Measurements from ENCODE around the gene SMCO3. TPM values are rescaled to one million over a fixed set of nuclear protein-coding genes. Genes with fewer than 3 reads are reported as not detected.

SMCO3 gene
- total RNA-seq, 2 experiments from 2014 or later, result not detected

DNA sequence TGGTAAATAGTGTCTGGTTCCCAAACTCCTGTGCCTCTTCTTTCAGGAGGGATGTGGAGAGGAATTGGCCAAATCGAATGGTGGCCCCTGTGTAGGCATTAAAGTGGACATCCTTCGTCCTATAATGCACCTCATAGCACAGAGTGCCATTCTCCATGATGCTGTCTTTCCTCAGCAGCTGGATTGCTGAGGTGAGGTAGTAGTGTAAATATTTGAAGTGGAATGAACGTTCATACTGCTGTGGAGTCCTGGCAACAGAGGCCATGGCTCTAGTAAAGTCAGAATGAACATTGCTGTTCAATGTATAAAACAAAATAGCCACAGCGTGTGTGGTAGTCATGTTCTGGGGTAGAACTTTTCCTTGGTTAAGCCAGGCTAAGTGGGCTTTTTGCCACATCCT lies 26.6 kb upstream of the SMCO3 start:
- ChIA-PET CTCF (no interaction called here), POLR2A (interaction anchor here (0.6 to 0.7 kb wide), 2 partner anchors 37 to 62 kb away, joined by 3 read pairs; partner anchors contain the start of genes C12orf60 and WBP11)
- TF ChIP-seq, protein P1, sequence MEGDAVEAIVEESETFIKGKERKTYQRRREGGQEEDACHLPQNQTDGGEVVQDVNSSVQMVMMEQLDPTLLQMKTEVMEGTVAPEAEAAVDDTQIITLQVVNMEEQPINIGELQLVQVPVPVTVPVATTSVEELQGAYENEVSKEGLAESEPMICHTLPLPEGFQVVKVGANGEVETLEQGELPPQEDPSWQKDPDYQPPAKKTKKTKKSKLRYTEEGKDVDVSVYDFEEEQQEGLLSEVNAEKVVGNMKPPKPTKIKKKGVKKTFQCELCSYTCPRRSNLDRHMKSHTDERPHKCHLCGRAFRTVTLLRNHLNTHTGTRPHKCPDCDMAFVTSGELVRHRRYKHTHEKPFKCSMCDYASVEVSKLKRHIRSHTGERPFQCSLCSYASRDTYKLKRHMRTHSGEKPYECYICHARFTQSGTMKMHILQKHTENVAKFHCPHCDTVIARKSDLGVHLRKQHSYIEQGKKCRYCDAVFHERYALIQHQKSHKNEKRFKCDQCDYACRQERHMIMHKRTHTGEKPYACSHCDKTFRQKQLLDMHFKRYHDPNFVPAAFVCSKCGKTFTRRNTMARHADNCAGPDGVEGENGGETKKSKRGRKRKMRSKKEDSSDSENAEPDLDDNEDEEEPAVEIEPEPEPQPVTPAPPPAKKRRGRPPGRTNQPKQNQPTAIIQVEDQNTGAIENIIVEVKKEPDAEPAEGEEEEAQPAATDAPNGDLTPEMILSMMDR (IDR thresholded peaks at IDR 0.05), result no peak
- Mint-ChIP-seq H3K9me3 (no peaks in the 10 kb centered on the region), H3K4me1 (ENCODE audit: low read depth) (peaks cover 5% of the 10 kb centered on the region), H3K27me3 (peaks cover 19% of the 10 kb centered on the region), H3K4me3 (no peak overlapping the region), H3K36me3 (ENCODE audit: low read depth) (no peaks in the 10 kb centered on the region), H3K27ac (no peak overlapping the region)
- intact Hi-C loops (cut with DNase I, micrococcal nuclease), result no loop called here
- Histone ChIP-seq H3K4me1 (ENCODE audit: insufficient read depth, low read length) (peaks cover 3% of the 10 kb centered on the region), H3K9me3 (ENCODE audit: control insufficient read depth in 1 of 2, insufficient read depth in 1 of 2, low read length in 2 of 2) (no peaks in the 10 kb centered on the region), H3K27me3 (ENCODE audit: control insufficient read depth in 1 of 2, insufficient read depth in 2 of 2, low read length in 2 of 2) (peaks cover 0 to 8% of the 10 kb centered on the region in 2 experiments), H3K27ac (ENCODE audit: low read depth in 1 of 2, low read length in 2 of 2) (no peak overlapping the region), H3K4me3 (ENCODE audit: low read length) (no peak overlapping the region), H3K36me3 (ENCODE audit: insufficient read depth, low read length) (no peaks in the 10 kb centered on the region)
- ATAC-seq (ENCODE audit: poor library complexity) (no peak), DNase-seq (no peak)

DNA sequence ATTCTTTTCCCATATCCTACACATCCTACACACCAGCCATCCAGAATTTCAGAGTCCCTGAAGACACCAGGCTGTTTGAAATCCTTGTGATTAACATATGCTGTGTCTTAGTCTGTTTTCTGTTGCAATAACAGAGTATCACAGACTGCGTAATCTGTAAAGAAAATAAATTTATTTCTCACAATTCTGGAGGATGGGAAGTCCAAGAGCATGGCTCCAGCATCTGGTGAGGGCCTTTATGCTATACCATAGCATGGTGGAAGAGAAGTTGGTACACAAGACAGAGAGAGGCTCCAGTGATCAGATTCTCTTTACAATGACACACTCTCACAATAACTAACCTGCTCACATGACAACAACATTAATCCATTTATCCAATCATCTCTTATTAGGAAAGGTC lies 25.3 kb upstream of the SMCO3 start:
- ChIA-PET CTCF (no interaction called here), POLR2A (no interaction called here)
- Histone ChIP-seq H3K36me3 (ENCODE audit: insufficient read depth, low read length) (no peaks in the 10 kb centered on the region), H3K4me3 (ENCODE audit: low read length) (no peak overlapping the region), H3K4me1 (ENCODE audit: insufficient read depth, low read length) (no peaks in the 10 kb centered on the region), H3K27me3 (ENCODE audit: control insufficient read depth in 1 of 2, insufficient read depth in 2 of 2, low read length in 2 of 2) (peaks cover 0 to 8% of the 10 kb centered on the region in 2 experiments), H3K27ac (ENCODE audit: low read depth in 1 of 2, low read length in 2 of 2) (no peak overlapping the region), H3K9me3 (ENCODE audit: control insufficient read depth in 1 of 2, insufficient read depth in 1 of 2, low read length in 2 of 2) (no peaks in the 10 kb centered on the region)
- DNase-seq, result no peak
- H3K36me3 Mint-ChIP-seq (ENCODE audit: low read depth), result no peaks in the 10 kb centered on the region
- H3K27me3 Mint-ChIP-seq, result peaks cover 28% of the 10 kb centered on the region
- intact Hi-C loops (cut with DNase I, micrococcal nuclease), result no loop called here
- H3K9me3 Mint-ChIP-seq, result no peaks in the 10 kb centered on the region
- no peak for ATAC-seq (ENCODE audit: poor library complexity)
- no peak overlapping the region for H3K27ac Mint-ChIP-seq
- TF ChIP-seq, protein P1 (IDR thresholded peaks at IDR 0.05), result no peak
- H3K4me3 Mint-ChIP-seq, result no peak overlapping the region
- H3K4me1 Mint-ChIP-seq (ENCODE audit: low read depth), result no peaks in the 10 kb centered on the region

DNA sequence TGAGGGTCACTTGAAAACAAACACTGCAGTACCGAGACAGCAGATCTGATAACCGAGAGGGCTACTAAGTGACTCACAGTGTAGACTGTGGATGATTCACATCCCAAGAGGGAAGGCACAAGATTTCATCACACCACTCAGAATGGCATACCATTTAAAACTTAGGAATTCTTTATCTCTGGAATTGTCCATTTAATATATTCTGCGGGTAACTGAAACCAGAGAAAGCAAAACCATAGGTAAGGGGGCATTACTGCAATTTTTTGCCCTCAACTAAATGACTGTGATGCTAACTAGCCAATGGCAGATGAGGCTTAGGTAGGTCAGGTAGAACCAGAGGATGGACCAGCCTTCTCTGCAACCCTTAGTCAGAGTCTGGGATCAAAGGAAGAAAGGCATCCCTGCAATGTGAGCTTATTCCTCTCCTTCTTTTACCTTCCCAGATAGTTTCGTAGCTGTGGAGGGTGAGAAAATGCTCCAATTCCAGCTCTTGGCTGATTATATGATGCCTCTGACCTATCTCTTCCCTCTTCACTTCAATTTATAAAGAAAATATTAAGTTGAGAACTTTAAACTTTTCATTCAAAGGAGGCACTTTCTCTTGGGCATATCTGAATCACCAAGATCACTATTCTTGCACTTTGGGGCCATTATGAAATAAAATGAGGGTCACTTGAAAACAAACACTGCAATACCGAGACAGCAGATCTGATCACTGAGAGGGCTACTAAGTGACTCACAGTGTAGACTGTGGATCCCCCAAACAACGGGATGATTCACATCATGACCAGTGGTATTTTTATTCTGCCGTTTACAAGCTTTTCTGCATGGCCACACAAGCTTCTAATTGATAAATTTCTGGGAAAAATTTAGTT lies 22.6 kb upstream of the SMCO3 start:
- Mint-ChIP-seq H3K27me3 (peaks cover 36% of the 10 kb centered on the region), H3K27ac (no peak overlapping the region), H3K9me3 (no peaks in the 10 kb centered on the region), H3K4me3 (no peak overlapping the region), H3K36me3 (ENCODE audit: low read depth) (no peaks in the 10 kb centered on the region), H3K4me1 (ENCODE audit: low read depth) (no peaks in the 10 kb centered on the region)
- no peak for DNase-seq
- TF ChIP-seq, protein P1 (IDR thresholded peaks at IDR 0.05), result no peak
- Histone ChIP-seq H3K36me3 (ENCODE audit: insufficient read depth, low read length) (no peaks in the 10 kb centered on the region), H3K4me3 (ENCODE audit: low read length) (no peak overlapping the region), H3K9me3 (ENCODE audit: control insufficient read depth in 1 of 2, insufficient read depth in 1 of 2, low read length in 2 of 2) (no peaks in the 10 kb centered on the region), H3K27ac (ENCODE audit: low read depth in 1 of 2, low read length in 2 of 2) (no peak overlapping the region), H3K4me1 (ENCODE audit: insufficient read depth, low read length) (no peaks in the 10 kb centered on the region), H3K27me3 (ENCODE audit: control insufficient read depth in 1 of 2, insufficient read depth in 2 of 2, low read length in 2 of 2) (peaks cover 0 to 8% of the 10 kb centered on the region in 2 experiments)
- ATAC-seq (ENCODE audit: poor library complexity), result no peak
- ChIA-PET POLR2A (interaction anchor here (0.9 kb wide), 1 partner anchor 62 kb away, joined by 3 read pairs; no protein-coding TSS in a partner anchor), CTCF (no interaction called here)
- intact Hi-C loops (cut with DNase I, micrococcal nuclease), result no loop called here
